PC-3 (cell line): ENCODE data around the gene CCDC7. TPM values are rescaled to one million over a fixed set of nuclear protein-coding genes. Genes with fewer than 3 reads are reported as not detected.
"Not testable (repeated sequence)": the region's sequence is repeated elsewhere in the genome, so short reads cannot be mapped to it uniquely, and the experiment has no call there.

ENCODE experiments used
- ATAC-seq: fragments of 200-7000 bp; cut with Tn5 transposase; 2 replicates; pipeline ENCODE4 v1.9.1; 2020; ENCODE audit warnings: mild to moderate bottlenecking, moderate library complexity
- BruUV-seq: library from RNA; stranded (reverse); fragments of 400-500 nt; replicated peaks from 2 replicates; lab custom pipeline; 2021; lab: Mats Ljungman, UMichigan
- CTCF ChIA-PET: fragments of 300-600 bp; sonication (Branson Sonifier 250); formaldehyde crosslinking; loops from one replicate; lab custom pipeline; 2022; ENCODE audit warnings: antibody characterized with exemption; lab: Charles Lee
- POLR2A ChIA-PET: fragments of 300-600 bp; sonication (Branson Sonifier 250); formaldehyde crosslinking; loops from one replicate; lab custom pipeline; 2022; ENCODE audit warnings: antibody characterized with exemption; ENCODE audit not compliant: unreplicated experiment; lab: Charles Lee
- DNase-seq: peaks from one replicate; pipeline ENCODE4 v3.0.0-alpha.2; 2015
- H2AFZ ChIP-seq: fragments of 300-600 bp; sonication (generic); 2 replicates; pipeline ENCODE4 v1.6.0; 2016; ENCODE audit warnings: antibody characterized with exemption, low read length
- H3F3A ChIP-seq: fragments of 300-600 bp; sonication (generic); one replicate; pipeline ENCODE4 v1.6.0; 2017; ENCODE audit warnings: antibody characterized with exemption, low read length, control low read depth, mild to moderate bottlenecking; ENCODE audit not compliant: unreplicated experiment
- H3K27ac ChIP-seq: fragments of 300-600 bp; sonication (generic); 2 replicates; pipeline ENCODE4 v1.5.1; 2016; ENCODE audit warnings: mild to moderate bottlenecking, low read length
- H3K27me3 ChIP-seq: fragments of 300-600 bp; sonication (generic); 2 replicates; pipeline ENCODE4 v1.6.1; 2016; ENCODE audit warnings: low read length, mixed read lengths
- H3K36me3 ChIP-seq: fragments of 300-600 bp; sonication (generic); 2 replicates; pipeline ENCODE4 v1.6.1; 2016; ENCODE audit warnings: low read depth, mixed run types, low read length, mixed read lengths
- H3K4me1 ChIP-seq: fragments of 300-600 bp; sonication (generic); 2 replicates; pipeline ENCODE4 v1.5.1; 2016; ENCODE audit warnings: low read length; ENCODE audit not compliant: insufficient read depth
- H3K4me2 ChIP-seq: fragments of 300-600 bp; sonication (generic); 2 replicates; pipeline ENCODE4 v1.6.0; 2016; ENCODE audit warnings: low read length
- H3K4me3 ChIP-seq: fragments of 300-600 bp; sonication (generic); 2 replicates; pipeline ENCODE4 v1.5.1; 2016; ENCODE audit warnings: mild to moderate bottlenecking, low read length, mixed read lengths
- H3K79me2 ChIP-seq: fragments of 300-600 bp; sonication (generic); 2 replicates; pipeline ENCODE4 v1.6.1; 2017; ENCODE audit warnings: low read length, mixed read lengths
- H3K9ac ChIP-seq: fragments of 300-600 bp; sonication (generic); 2 replicates; pipeline ENCODE4 v1.6.0; 2016; ENCODE audit warnings: mild to moderate bottlenecking, low read length
- H3K9me2 ChIP-seq: fragments of 300-600 bp; sonication (generic); replicated peaks from 2 replicates; pipeline ENCODE4 v1.6.1; 2016; ENCODE audit warnings: mixed run types, low read length, mixed read lengths
- H3K9me3 ChIP-seq: fragments of 300-600 bp; sonication (generic); 2 replicates; pipeline ENCODE4 v1.6.1; 2016; ENCODE audit warnings: low read length, mixed read lengths
- H4K20me1 ChIP-seq: fragments of 300-600 bp; sonication (generic); 2 replicates; pipeline ENCODE4 v1.6.1; 2016; ENCODE audit warnings: low read length, mixed read lengths
- CTCF ChIP-seq: fragments of 300-600 bp; sonication (generic); conservative IDR thresholded peaks from 2 replicates; pipeline ENCODE4 v1.5.1; 2017; ENCODE audit warnings: antibody characterized with exemption, low read depth, mild to moderate bottlenecking, low read length
- EZH2 ChIP-seq: fragments of 300-600 bp; sonication (generic); IDR thresholded peaks from one replicate; pipeline ENCODE4 v1.6.1; 2017; ENCODE audit warnings: antibody characterized with exemption, mild to moderate bottlenecking, low read length; ENCODE audit not compliant: unreplicated experiment
- EZH2phosphoT487 ChIP-seq: fragments of 300-600 bp; sonication (generic); IDR thresholded peaks from 2 replicates; pipeline ENCODE4 v1.6.1; 2018; ENCODE audit warnings: mild to moderate bottlenecking, antibody characterized with exemption, low read length, borderline replicate concordance
- intact Hi-C: fragments of 100-400 bp; cut with micrococcal nuclease; formaldehyde crosslinking; loops from 2 replicates; pipeline ENCODE4 v1.9.0; 2023
- total RNA-seq: library from RNA; depleted of rRNA; stranded (reverse); fragments of >200 nt; gene quantifications from 2 replicates; pipeline ENCODE4 v1.2.3, GENCODE V29; 2014

CCDC7 gene
- total RNA-seq, 1 experiment from 2014 or later, result 19.1 TPM

GRCh38 chr10:32746869-32747268 lies 300.9 kb downstream of the CCDC7 start:
- H4K20me1 ChIP-seq, result no peaks in the 10 kb centered on the region
- no peaks in the 10 kb centered on the region for H3K4me1 ChIP-seq
- H3K9me3 ChIP-seq, result no peaks in the 10 kb centered on the region
- POLR2A ChIA-PET, result no interaction called here
- H2AFZ ChIP-seq, result no peak overlapping the region
- no peak for TF ChIP-seq EZH2
- TF ChIP-seq CTCF, result no peak
- TF ChIP-seq EZH2phosphoT487, result no peak
- H3K27me3 ChIP-seq, result no peaks in the 10 kb centered on the region
- no peak overlapping the region for H3K27ac ChIP-seq
- intact Hi-C loops, result no loop called here
- H3K36me3 ChIP-seq, result no peaks in the 10 kb centered on the region
- no peaks in the 10 kb centered on the region for H3K79me2 ChIP-seq
- BruUV-seq, result no TSS peak
- no peak for DNase-seq
- H3K4me3 ChIP-seq, result no peak overlapping the region
- no peak overlapping the region for H3K9ac ChIP-seq
- no peaks in the 10 kb centered on the region for H3F3A ChIP-seq
- no peak overlapping the region for H3K4me2 ChIP-seq
- CTCF ChIA-PET, result no interaction called here
- H3K9me2 ChIP-seq, result peaks cover 5% of the 10 kb centered on the region; the same call in 1 of the 2 replicates
- ATAC-seq, result no peak

GRCh38 chr10:32751582-32751981 lies 305.6 kb downstream of the CCDC7 start:
- BruUV-seq, result no TSS peak
- no peaks in the 10 kb centered on the region for H4K20me1 ChIP-seq
- TF ChIP-seq CTCF (no peak), EZH2 (no peak), EZH2phosphoT487 (no peak)
- ChIA-PET CTCF (no interaction called here), POLR2A (no interaction called here)
- H3F3A ChIP-seq, result no peaks in the 10 kb centered on the region
- H3K9me3 ChIP-seq, result no peaks in the 10 kb centered on the region
- peak; percentile 65 for DNase-seq
- H3K27ac ChIP-seq, result no peak overlapping the region
- H3K79me2 ChIP-seq, result no peaks in the 10 kb centered on the region
- H3K4me2 ChIP-seq, result no peak overlapping the region
- intact Hi-C loops, result no loop called here
- H3K36me3 ChIP-seq, result 0 out of 2 replicates have a peak, but pooled peaks cover 3% of the 10 kb centered on the region
- H3K9ac ChIP-seq, result no peak overlapping the region
- H3K4me1 ChIP-seq, result no peaks in the 10 kb centered on the region
- H2AFZ ChIP-seq, result no peak overlapping the region
- no peak overlapping the region for H3K4me3 ChIP-seq
- peak; percentile 56; the same call in 1 of the 2 replicates for ATAC-seq
- H3K9me2 ChIP-seq, result 0 out of 2 replicates have a peak, but pooled peaks cover 5% of the 10 kb centered on the region
- H3K27me3 ChIP-seq, result no peaks in the 10 kb centered on the region

GRCh38 chr10:32754900-32755299 lies 309.0 kb downstream of the CCDC7 start:
- ATAC-seq, H3K9me3 ChIP-seq, H3K79me2 ChIP-seq, POLR2A ChIA-PET, H3K4me2 ChIP-seq, CTCF ChIA-PET, H3K9me2 ChIP-seq, H3K27me3 ChIP-seq, H2AFZ ChIP-seq, H4K20me1 ChIP-seq, DNase-seq, BruUV-seq, H3K4me3 ChIP-seq, H3F3A ChIP-seq, H3K27ac ChIP-seq, H3K9ac ChIP-seq, H3K36me3 ChIP-seq, intact Hi-C loops, H3K4me1 ChIP-seq: not testable (repeated sequence)
